Measurements from ENCODE around the gene AHNAK. TPM values are rescaled to one million over a fixed set of nuclear protein-coding genes. Genes with fewer than 3 reads are reported as not detected.

Gene AHNAK
- total RNA-seq, 1 donor from 2014 or later = 27.2 TPM

- no peak for DNase-seq (ENCODE audit: low spot score, unreplicated experiment)
- Mint-ChIP-seq H3K4me1 (ENCODE audit: low read depth) (peaks cover 3% of the 10 kb centered on the region), H3K4me3 (ENCODE audit: low read depth) (no peak overlapping the region), H3K27me3 (peaks cover 4% of the 10 kb centered on the region), H3K9me3 (ENCODE audit: low read depth) (peaks cover under 1% of the 10 kb centered on the region), H3K27ac (no peak overlapping the region), H3K36me3 (ENCODE audit: insufficient read depth) (peaks cover 4% of the 10 kb centered on the region)
- no peak for TF ChIP-seq CTCF (IDR thresholded peaks at IDR 0.05; ENCODE audit: unreplicated experiment)
Observed at GRCh38 chr11:62516736-62517371, 29.8 kb downstream of the AHNAK start.

- Mint-ChIP-seq H3K4me3 (ENCODE audit: low read depth) (no peak overlapping the region), H3K36me3 (ENCODE audit: insufficient read depth) (peaks cover 3% of the 10 kb centered on the region), H3K27ac (no peak overlapping the region), H3K27me3 (peaks cover 4% of the 10 kb centered on the region), H3K9me3 (ENCODE audit: low read depth) (no peaks in the 10 kb centered on the region), H3K4me1 (ENCODE audit: low read depth) (peaks cover 3% of the 10 kb centered on the region)
- no peak for DNase-seq (ENCODE audit: low spot score, unreplicated experiment)
- TF ChIP-seq CTCF (IDR thresholded peaks at IDR 0.05; ENCODE audit: unreplicated experiment) = no peak
Observed at GRCh38 chr11:62514151-62514550, 32.5 kb downstream of the AHNAK start.

GRCh38 chr11:62513626-62514025 lies 33.0 kb downstream of the AHNAK start:
- H3K9me3 Mint-ChIP-seq (ENCODE audit: low read depth) = no peaks in the 10 kb centered on the region
- no peak overlapping the region for H3K27ac Mint-ChIP-seq
- peaks cover 4% of the 10 kb centered on the region for H3K27me3 Mint-ChIP-seq
- TF ChIP-seq CTCF (IDR thresholded peaks at IDR 0.05; ENCODE audit: unreplicated experiment) = no peak
- DNase-seq (ENCODE audit: low spot score, unreplicated experiment) = no peak
- H3K36me3 Mint-ChIP-seq (ENCODE audit: insufficient read depth) = peaks cover 3% of the 10 kb centered on the region
- H3K4me1 Mint-ChIP-seq (ENCODE audit: low read depth) = peaks cover 8% of the 10 kb centered on the region
- no peak overlapping the region for H3K4me3 Mint-ChIP-seq (ENCODE audit: low read depth)

- Mint-ChIP-seq H3K4me3 (ENCODE audit: low read depth) (no peak overlapping the region), H3K27ac (no peak overlapping the region), H3K27me3 (peaks cover 4% of the 10 kb centered on the region), H3K9me3 (ENCODE audit: low read depth) (no peaks in the 10 kb centered on the region), H3K4me1 (ENCODE audit: low read depth) (peaks cover 11% of the 10 kb centered on the region), H3K36me3 (ENCODE audit: insufficient read depth) (peaks cover 3% of the 10 kb centered on the region)
- no peak for DNase-seq (ENCODE audit: low spot score, unreplicated experiment)
- no peak for TF ChIP-seq CTCF (IDR thresholded peaks at IDR 0.05; ENCODE audit: unreplicated experiment)
Observed at GRCh38 chr11:62512961-62513360, 33.6 kb downstream of the AHNAK start.

GRCh38 chr11:62508336-62509058 lies 38.1 kb downstream of the AHNAK start:
- H3K36me3 Mint-ChIP-seq (ENCODE audit: insufficient read depth) = no peaks in the 10 kb centered on the region
- DNase-seq (ENCODE audit: low spot score, unreplicated experiment) = peak; percentile 26
- peak overlapping the region; percentile 91 for H3K27ac Mint-ChIP-seq
- H3K9me3 Mint-ChIP-seq (ENCODE audit: low read depth) = no peaks in the 10 kb centered on the region
- H3K4me1 Mint-ChIP-seq (ENCODE audit: low read depth) = peaks cover 19% of the 10 kb centered on the region
- no peak overlapping the region for H3K4me3 Mint-ChIP-seq (ENCODE audit: low read depth)
- peak; percentile 62 for TF ChIP-seq CTCF (IDR thresholded peaks at IDR 0.05; ENCODE audit: unreplicated experiment)
- H3K27me3 Mint-ChIP-seq = peaks cover 35% of the 10 kb centered on the region

All from progenitor cell of endocrine pancreas (in vitro differentiated cells).